ENCODE measurements around the gene TUBA4B. TPM values are rescaled to one million over a fixed set of nuclear protein-coding genes. Genes with fewer than 3 reads are reported as not detected.

The TUBA4B gene
- total RNA-seq, 1 donor from 2014 or later: not detected

GRCh38 chr2:219291910-219292490, 39.0 kb downstream of the TUBA4B start:
- peaks cover 15% of the 10 kb centered on the region for H3K27me3 Mint-ChIP-seq
- peaks cover 3% of the 10 kb centered on the region for H3K4me1 Mint-ChIP-seq (ENCODE audit: low read depth)
- H3K27ac Mint-ChIP-seq: no peak overlapping the region
- H3K36me3 Mint-ChIP-seq (ENCODE audit: insufficient read depth): no peaks in the 10 kb centered on the region
- no peak for DNase-seq (ENCODE audit: low spot score, unreplicated experiment)
- H3K4me3 Mint-ChIP-seq (ENCODE audit: low read depth): no peak overlapping the region
- no peak for TF ChIP-seq CTCF (IDR thresholded peaks at IDR 0.05; ENCODE audit: unreplicated experiment)
- H3K9me3 Mint-ChIP-seq (ENCODE audit: low read depth): no peaks in the 10 kb centered on the region

GRCh38 chr2:219292616-219293015, 39.6 kb downstream of the TUBA4B start:
- no peak for TF ChIP-seq CTCF (IDR thresholded peaks at IDR 0.05; ENCODE audit: unreplicated experiment)
- Mint-ChIP-seq H3K36me3 (ENCODE audit: insufficient read depth) (no peaks in the 10 kb centered on the region), H3K27me3 (peaks cover 15% of the 10 kb centered on the region), H3K4me1 (ENCODE audit: low read depth) (peaks cover 3% of the 10 kb centered on the region), H3K27ac (no peak overlapping the region), H3K9me3 (ENCODE audit: low read depth) (no peaks in the 10 kb centered on the region), H3K4me3 (ENCODE audit: low read depth) (no peak overlapping the region)
- no peak for DNase-seq (ENCODE audit: low spot score, unreplicated experiment)

- DNase-seq (ENCODE audit: low spot score, unreplicated experiment): no peak
- Mint-ChIP-seq H3K27ac (no peak overlapping the region), H3K27me3 (peaks cover 18% of the 10 kb centered on the region)
These were observed 40.7 kb downstream of the TUBA4B start for GRCh38 chr2:219293736-219294231.

GRCh38 chr2:219294356-219295351, 41.6 kb downstream of the TUBA4B start:
- Mint-ChIP-seq H3K4me3 (ENCODE audit: low read depth) (peak overlapping the region; percentile 76), H3K4me1 (ENCODE audit: low read depth) (peaks cover 3% of the 10 kb centered on the region), H3K9me3 (ENCODE audit: low read depth) (no peaks in the 10 kb centered on the region), H3K36me3 (ENCODE audit: insufficient read depth) (no peaks in the 10 kb centered on the region), H3K27ac (peak overlapping the region; percentile 88), H3K27me3 (peaks cover 24% of the 10 kb centered on the region)
- peak; percentile 88 for DNase-seq (ENCODE audit: low spot score, unreplicated experiment)
- TF ChIP-seq CTCF (IDR thresholded peaks at IDR 0.05; ENCODE audit: unreplicated experiment): peak; percentile 100

More at GRCh38 chr2:219293736-219294231, 40.7 kb downstream of the TUBA4B start:
- Mint-ChIP-seq H3K36me3 (ENCODE audit: insufficient read depth) (no peaks in the 10 kb centered on the region), H3K9me3 (ENCODE audit: low read depth) (no peaks in the 10 kb centered on the region), H3K4me3 (ENCODE audit: low read depth) (peak overlapping the region; percentile 18), H3K4me1 (ENCODE audit: low read depth) (peaks cover 3% of the 10 kb centered on the region)
- no peak for TF ChIP-seq CTCF (IDR thresholded peaks at IDR 0.05; ENCODE audit: unreplicated experiment)

- Mint-ChIP-seq H3K9me3 (ENCODE audit: low read depth) (no peaks in the 10 kb centered on the region), H3K36me3 (ENCODE audit: insufficient read depth) (no peaks in the 10 kb centered on the region), H3K4me1 (ENCODE audit: low read depth) (peaks cover 3% of the 10 kb centered on the region), H3K4me3 (ENCODE audit: low read depth) (no peak overlapping the region), H3K27ac (no peak overlapping the region), H3K27me3 (peaks cover 39% of the 10 kb centered on the region)
- no peak for TF ChIP-seq CTCF (IDR thresholded peaks at IDR 0.05; ENCODE audit: unreplicated experiment)
- DNase-seq (ENCODE audit: low spot score, unreplicated experiment): no peak
These were observed 43.1 kb downstream of the TUBA4B start for GRCh38 chr2:219296142-219296541.

All from progenitor cell of endocrine pancreas (in vitro differentiated cells).